ENCODE measurements around the gene HMG20B.

Gene HMG20B

GRCh38 chr19:3620145-3620816 is 47.5 kb downstream of the HMG20B start:
- no peak for DNase-seq

GRCh38 chr19:3620817-3621547 is 48.2 kb downstream of the HMG20B start:
- no peak for DNase-seq

- no peak for DNase-seq
Measured at GRCh38 chr19:3621689-3622088, 48.9 kb downstream of the HMG20B start.

GRCh38 chr19:3622224-3622623 is 49.5 kb downstream of the HMG20B start:
- no peak for DNase-seq

- DNase-seq: no peak
Measured at GRCh38 chr19:3623716-3624115, 51.0 kb downstream of the HMG20B start.

GRCh38 chr19:3625996-3626472 is 53.3 kb downstream of the HMG20B start:
- no peak for DNase-seq

GRCh38 chr19:3626473-3627350 is 54.0 kb downstream of the HMG20B start, which contains the start of gene CACTIN:
CACTIN (minus strand) TSS chr19:3626790; CDS start chr19:3626762, 28 bp downstream.
- peak; percentile 100 for DNase-seq

- DNase-seq: no peak
Measured at GRCh38 chr19:3627351-3627723, 54.6 kb downstream of the HMG20B start.

All from right kidney (tissue), 1 donor.